Inferior parietal cortex (tissue), 1 donor: Measurements from ENCODE around the gene ITGAV.
A peak's percentile ranks its signal among the peaks of the same experiment; 100 is the strongest.

Experiments
- DNase-seq: peaks from one replicate; pipeline ENCODE4 v3.0.0-alpha.2; 2016; ENCODE audit errors: extremely low spot score

The ITGAV gene

GRCh38 chr2:186575302-186575701 lies 14.6 kb upstream of the ITGAV start:
- DNase-seq: peak; percentile 69

- DNase-seq: no peak
These were observed 14.0 kb upstream of the ITGAV start for GRCh38 chr2:186575856-186576255.

GRCh38 chr2:186576614-186577013 lies 13.2 kb upstream of the ITGAV start:
- DNase-seq: no peak

GRCh38 chr2:186582698-186583097 lies 7.2 kb upstream of the ITGAV start:
- DNase-seq: no peak

- DNase-seq: no peak
These were observed 5.8 kb upstream of the ITGAV start for GRCh38 chr2:186584053-186584452.

- no peak for DNase-seq
These were observed 1.4 kb upstream of the ITGAV start for GRCh38 chr2:186588421-186588820.

GRCh38 chr2:186588940-186589611 lies 780 bp upstream of the ITGAV start:
- DNase-seq: peak; percentile 50

- DNase-seq: no peak
These were observed 498 bp downstream of the ITGAV start for GRCh38 chr2:186590350-186590758.

- DNase-seq: peak; percentile 76
These were observed 1.1 kb downstream of the ITGAV start for GRCh38 chr2:186590759-186591505.

- DNase-seq: peak; percentile 56
These were observed 1.6 kb downstream of the ITGAV start for GRCh38 chr2:186591506-186591890.

- DNase-seq: no peak
These were observed 2.5 kb downstream of the ITGAV start for GRCh38 chr2:186592137-186592875.

- no peak for DNase-seq
These were observed 3.7 kb downstream of the ITGAV start for GRCh38 chr2:186593523-186593922.

- DNase-seq: no peak
These were observed 4.3 kb downstream of the ITGAV start for GRCh38 chr2:186594001-186594722.

- DNase-seq: no peak
These were observed 5.4 kb downstream of the ITGAV start for GRCh38 chr2:186595219-186595618.

- DNase-seq: no peak
These were observed 9.4 kb downstream of the ITGAV start for GRCh38 chr2:186599186-186599778.

GRCh38 chr2:186603286-186603685 lies 13.4 kb downstream of the ITGAV start:
- no peak for DNase-seq

- no peak for DNase-seq
These were observed 15.2 kb downstream of the ITGAV start for GRCh38 chr2:186605041-186605440.

GRCh38 chr2:186607660-186608324 lies 17.9 kb downstream of the ITGAV start:
- no peak for DNase-seq

GRCh38 chr2:186610785-186611184 lies 20.9 kb downstream of the ITGAV start:
- DNase-seq: no peak

- DNase-seq: no peak
These were observed 21.7 kb downstream of the ITGAV start for GRCh38 chr2:186611526-186611925.

GRCh38 chr2:186612026-186612425 lies 22.2 kb downstream of the ITGAV start:
- DNase-seq: no peak
